ENCODE results near the gene ROBO2. TPM values are rescaled to one million over a fixed set of nuclear protein-coding genes. Genes with fewer than 3 reads are reported as not detected.

The ROBO2 gene
- total RNA-seq, 6 experiments from 2014 or later, result 0.09 to 0.36 (median 0.20) TPM

GRCh38 chr3:77648214-77648613, 608.3 kb downstream of the ROBO2 start:
- Mint-ChIP-seq H3K27ac (no peak overlapping the region), H3K9me3 (peaks cover 10% of the 10 kb centered on the region), H3K36me3 (ENCODE audit: low read depth) (no peaks in the 10 kb centered on the region), H3K27me3 (ENCODE audit: insufficient read depth) (no peaks in the 10 kb centered on the region), H3K4me1 (ENCODE audit: low read depth) (no peaks in the 10 kb centered on the region), H3K4me3 (no peak overlapping the region)
- no peak for DNase-seq
- TF ChIP-seq CTCF (IDR thresholded peaks at IDR 0.05), result no peak

GRCh38 chr3:77648664-77649063, 608.8 kb downstream of the ROBO2 start:
- H3K27me3 Mint-ChIP-seq (ENCODE audit: insufficient read depth), result no peaks in the 10 kb centered on the region
- no peaks in the 10 kb centered on the region for H3K36me3 Mint-ChIP-seq (ENCODE audit: low read depth)
- no peak overlapping the region for H3K27ac Mint-ChIP-seq
- no peak for DNase-seq
- H3K9me3 Mint-ChIP-seq, result peaks cover 5% of the 10 kb centered on the region
- H3K4me3 Mint-ChIP-seq, result no peak overlapping the region
- H3K4me1 Mint-ChIP-seq (ENCODE audit: low read depth), result no peaks in the 10 kb centered on the region
- TF ChIP-seq CTCF (IDR thresholded peaks at IDR 0.05), result no peak

- Mint-ChIP-seq H3K4me3 (no peak overlapping the region), H3K9me3 (no peaks in the 10 kb centered on the region; the same call in 1 of the 2 replicates), H3K36me3 (ENCODE audit: low read depth) (no peaks in the 10 kb centered on the region), H3K27me3 (ENCODE audit: insufficient read depth) (no peaks in the 10 kb centered on the region), H3K4me1 (ENCODE audit: low read depth) (no peaks in the 10 kb centered on the region), H3K27ac (no peak overlapping the region)
- TF ChIP-seq CTCF (IDR thresholded peaks at IDR 0.05), result no peak
- no peak for DNase-seq
These were observed 612.7 kb downstream of the ROBO2 start for GRCh38 chr3:77652624-77653023.

GRCh38 chr3:77655396-77655795, 615.5 kb downstream of the ROBO2 start:
- no peak for TF ChIP-seq CTCF (IDR thresholded peaks at IDR 0.05)
- Mint-ChIP-seq H3K27ac (no peak overlapping the region), H3K9me3 (peaks cover 16% of the 10 kb centered on the region), H3K27me3 (ENCODE audit: insufficient read depth) (no peaks in the 10 kb centered on the region), H3K36me3 (ENCODE audit: low read depth) (no peaks in the 10 kb centered on the region), H3K4me3 (no peak overlapping the region), H3K4me1 (ENCODE audit: low read depth) (no peaks in the 10 kb centered on the region)
- DNase-seq, result no peak

- H3K9me3 Mint-ChIP-seq, result peaks cover 45% of the 10 kb centered on the region
- no peak overlapping the region for H3K27ac Mint-ChIP-seq
- no peak for TF ChIP-seq CTCF (IDR thresholded peaks at IDR 0.05)
- H3K4me1 Mint-ChIP-seq (ENCODE audit: low read depth), result no peaks in the 10 kb centered on the region
- no peak for DNase-seq
- no peak overlapping the region for H3K4me3 Mint-ChIP-seq
- H3K36me3 Mint-ChIP-seq (ENCODE audit: low read depth), result no peaks in the 10 kb centered on the region
- H3K27me3 Mint-ChIP-seq (ENCODE audit: insufficient read depth), result no peaks in the 10 kb centered on the region
These were observed 620.8 kb downstream of the ROBO2 start for GRCh38 chr3:77660718-77661117.

- no peaks in the 10 kb centered on the region for H3K4me1 Mint-ChIP-seq (ENCODE audit: low read depth)
- H3K36me3 Mint-ChIP-seq (ENCODE audit: low read depth), result no peaks in the 10 kb centered on the region; the same call in 1 of the 2 replicates
- H3K4me3 Mint-ChIP-seq, result no peak overlapping the region
- H3K27me3 Mint-ChIP-seq (ENCODE audit: insufficient read depth), result peaks cover 2% of the 10 kb centered on the region; the same call in 1 of the 2 replicates
- peaks cover 39% of the 10 kb centered on the region for H3K9me3 Mint-ChIP-seq
- DNase-seq, result no peak
- H3K27ac Mint-ChIP-seq, result no peak overlapping the region
- TF ChIP-seq CTCF (IDR thresholded peaks at IDR 0.05), result no peak
These were observed 628.0 kb downstream of the ROBO2 start for GRCh38 chr3:77667901-77668300.

Measured in HFFc6 (cell line).